PC-3 (cell line): Measurements from ENCODE around the gene ZNF711.

ENCODE experiments used
- CTCF ChIP-seq: fragments of 300-600 bp; sonication (generic); conservative IDR thresholded peaks from 2 replicates; pipeline ENCODE4 v1.5.1; 2017; ENCODE audit warnings: antibody characterized with exemption, low read depth, mild to moderate bottlenecking, low read length
- EZH2 ChIP-seq: fragments of 300-600 bp; sonication (generic); IDR thresholded peaks from one replicate; pipeline ENCODE4 v1.6.1; 2017; ENCODE audit warnings: antibody characterized with exemption, mild to moderate bottlenecking, low read length; ENCODE audit not compliant: unreplicated experiment

GRCh38 chrX:85221361-85221760 is 22.4 kb upstream of the ZNF711 start:
- no peak for TF ChIP-seq CTCF
- TF ChIP-seq EZH2: no peak
